Measurements from ENCODE around the gene TTC7B.

TTC7B gene

DNA sequence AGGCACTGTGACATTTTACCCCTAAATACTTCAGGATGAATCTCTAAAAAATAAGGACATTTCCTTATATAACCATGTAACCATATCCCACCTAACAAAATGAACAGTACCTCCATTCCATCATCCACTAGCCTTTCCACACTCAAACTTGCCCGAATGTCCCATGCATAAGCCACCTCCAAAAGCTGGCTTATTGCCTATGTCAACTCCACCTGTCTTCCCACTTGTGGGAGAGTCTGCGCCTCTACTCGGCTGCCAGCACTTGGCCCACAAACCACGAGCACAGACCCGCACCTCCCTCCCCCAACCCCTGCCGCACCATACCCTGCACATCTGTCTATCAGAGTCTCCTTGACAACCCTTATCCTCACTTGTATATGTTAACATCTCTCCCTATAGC is 253.6 kb downstream of the TTC7B start:
- TF ChIP-seq, protein P1, sequence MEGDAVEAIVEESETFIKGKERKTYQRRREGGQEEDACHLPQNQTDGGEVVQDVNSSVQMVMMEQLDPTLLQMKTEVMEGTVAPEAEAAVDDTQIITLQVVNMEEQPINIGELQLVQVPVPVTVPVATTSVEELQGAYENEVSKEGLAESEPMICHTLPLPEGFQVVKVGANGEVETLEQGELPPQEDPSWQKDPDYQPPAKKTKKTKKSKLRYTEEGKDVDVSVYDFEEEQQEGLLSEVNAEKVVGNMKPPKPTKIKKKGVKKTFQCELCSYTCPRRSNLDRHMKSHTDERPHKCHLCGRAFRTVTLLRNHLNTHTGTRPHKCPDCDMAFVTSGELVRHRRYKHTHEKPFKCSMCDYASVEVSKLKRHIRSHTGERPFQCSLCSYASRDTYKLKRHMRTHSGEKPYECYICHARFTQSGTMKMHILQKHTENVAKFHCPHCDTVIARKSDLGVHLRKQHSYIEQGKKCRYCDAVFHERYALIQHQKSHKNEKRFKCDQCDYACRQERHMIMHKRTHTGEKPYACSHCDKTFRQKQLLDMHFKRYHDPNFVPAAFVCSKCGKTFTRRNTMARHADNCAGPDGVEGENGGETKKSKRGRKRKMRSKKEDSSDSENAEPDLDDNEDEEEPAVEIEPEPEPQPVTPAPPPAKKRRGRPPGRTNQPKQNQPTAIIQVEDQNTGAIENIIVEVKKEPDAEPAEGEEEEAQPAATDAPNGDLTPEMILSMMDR (conservative IDR thresholded peaks at IDR 0.05): no peak
- no peak overlapping the region for H3K27ac ChIP-seq

DNA sequence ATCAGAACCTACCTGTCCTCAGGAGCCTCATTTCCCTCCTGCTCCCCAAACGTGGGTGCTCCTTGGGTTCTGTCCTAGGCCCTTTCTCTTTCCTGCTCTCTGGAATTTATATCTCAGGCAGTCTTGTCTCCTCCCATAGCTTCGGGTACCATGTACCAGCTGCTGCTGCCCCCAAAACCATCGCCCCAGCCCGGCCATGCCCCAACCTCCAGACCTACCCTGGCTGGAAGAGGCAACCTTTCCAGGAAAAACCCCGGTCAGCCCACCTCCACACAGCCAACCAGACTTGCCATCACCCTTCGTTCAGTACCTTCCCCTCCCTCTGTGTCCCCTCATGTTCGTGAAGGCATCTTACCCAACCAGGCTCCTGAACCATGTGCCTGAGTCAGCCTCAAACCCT is 254.3 kb downstream of the TTC7B start:
- TF ChIP-seq, protein P1 (conservative IDR thresholded peaks at IDR 0.05): no peak
- no peak overlapping the region for H3K27ac ChIP-seq

DNA sequence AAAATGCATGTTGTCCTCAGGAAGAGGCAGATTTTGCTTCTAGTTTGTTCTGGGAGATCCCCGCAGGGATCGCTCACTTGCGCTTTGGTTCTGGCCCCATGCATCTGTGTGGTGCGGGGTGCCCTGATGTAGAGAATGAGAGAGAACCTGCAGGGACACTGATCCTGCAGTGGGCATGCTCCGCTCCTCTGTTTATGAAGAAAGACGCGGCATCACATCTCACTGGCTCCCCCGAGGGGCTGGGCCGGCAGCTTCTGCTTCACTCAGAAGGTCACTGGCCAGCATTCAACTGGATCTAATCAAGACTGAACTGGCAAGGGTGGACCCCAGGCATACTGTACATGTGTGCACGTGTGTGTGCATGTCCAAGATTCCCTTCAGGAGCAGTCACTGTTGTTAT is 255.2 kb downstream of the TTC7B start:
- TF ChIP-seq, protein P1 (conservative IDR thresholded peaks at IDR 0.05): no peak
- no peak overlapping the region for H3K27ac ChIP-seq

DNA sequence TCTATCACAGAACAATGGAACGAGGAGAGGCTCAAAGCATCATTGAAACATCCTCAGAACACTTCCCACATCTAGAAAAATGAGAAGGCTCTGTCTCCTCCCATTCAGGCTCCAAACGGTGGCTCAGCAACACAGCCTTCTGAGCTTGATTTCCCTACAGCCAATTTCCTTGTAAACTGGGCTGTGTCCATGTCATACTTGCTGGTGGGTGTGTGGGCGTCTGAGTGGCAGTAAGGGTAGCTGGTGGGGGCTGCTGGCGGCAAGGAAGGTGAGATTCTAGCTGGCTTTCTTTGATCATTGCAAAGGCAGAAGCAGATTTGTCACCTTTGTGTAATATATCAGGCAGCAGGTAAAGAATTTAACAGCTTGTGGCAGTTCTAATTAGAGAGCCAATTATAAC is 255.7 kb downstream of the TTC7B start:
- TF ChIP-seq, protein P1 (conservative IDR thresholded peaks at IDR 0.05): no peak
- no peak overlapping the region for H3K27ac ChIP-seq

DNA sequence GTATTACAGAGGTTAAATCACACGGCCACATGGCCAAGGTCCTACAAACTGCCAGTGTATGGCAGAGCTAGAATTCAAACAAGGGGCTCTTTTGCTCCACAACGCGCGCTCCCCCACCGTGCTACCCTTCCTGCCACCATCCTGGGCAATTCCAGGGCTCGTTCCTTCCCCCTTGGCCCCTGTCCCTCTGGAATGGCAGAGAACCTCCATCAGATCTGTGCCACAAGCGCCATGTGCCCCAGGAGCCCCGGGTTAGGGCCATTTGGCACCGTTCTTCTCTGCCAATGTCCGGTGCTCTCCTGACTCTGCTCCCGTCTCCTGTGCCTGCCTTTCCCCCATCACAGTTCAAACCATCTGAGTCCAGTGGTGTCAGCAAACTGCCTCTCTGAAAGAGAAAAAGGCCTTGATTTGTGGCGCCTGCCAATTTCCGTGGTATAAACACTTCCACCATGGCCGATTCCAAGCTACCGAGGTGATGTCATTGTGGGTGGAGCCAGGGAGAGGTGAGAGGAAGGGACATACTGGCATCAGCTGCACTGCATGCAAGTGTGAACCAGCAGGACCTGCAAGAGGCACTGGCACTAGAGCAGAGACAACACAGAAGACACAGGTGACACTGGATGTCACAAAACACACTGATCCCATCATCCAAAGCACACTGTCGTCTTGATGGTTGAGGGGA is 256.3 kb downstream of the TTC7B start:
- H3K27ac ChIP-seq: no peak overlapping the region
- TF ChIP-seq, protein P1 (conservative IDR thresholded peaks at IDR 0.05): no peak

DNA sequence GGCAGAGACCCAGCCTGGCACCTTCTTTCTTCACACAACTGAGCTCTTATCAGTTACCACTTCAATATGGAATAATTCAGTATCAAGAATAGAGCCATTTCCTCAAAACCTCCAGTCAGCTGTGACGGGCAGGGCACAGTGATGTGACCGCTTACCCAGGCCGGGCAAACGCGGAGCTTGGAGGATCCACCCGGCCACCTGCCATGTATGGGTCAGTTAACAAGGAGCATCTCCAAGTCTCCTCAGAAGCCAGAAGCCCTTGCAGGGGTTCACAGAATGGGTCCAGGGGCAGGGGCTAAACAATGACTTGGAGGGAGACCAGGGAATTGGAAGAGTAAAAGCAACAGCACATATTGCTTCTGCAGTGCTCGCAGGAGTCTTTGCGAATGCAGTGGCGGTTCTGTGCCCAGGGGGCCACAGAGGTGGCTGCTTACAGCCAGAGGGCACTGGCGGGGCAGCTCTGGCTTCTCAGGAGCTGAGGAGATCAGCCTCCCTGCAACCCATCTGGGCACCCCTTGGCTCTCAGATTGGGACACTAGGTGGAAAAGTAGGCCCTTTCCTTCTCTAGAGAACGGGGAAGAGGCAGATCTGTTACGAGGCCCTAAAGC is 257.1 kb downstream of the TTC7B start:
- H3K27ac ChIP-seq: no peak overlapping the region
- TF ChIP-seq, protein P1 (conservative IDR thresholded peaks at IDR 0.05): no peak

DNA sequence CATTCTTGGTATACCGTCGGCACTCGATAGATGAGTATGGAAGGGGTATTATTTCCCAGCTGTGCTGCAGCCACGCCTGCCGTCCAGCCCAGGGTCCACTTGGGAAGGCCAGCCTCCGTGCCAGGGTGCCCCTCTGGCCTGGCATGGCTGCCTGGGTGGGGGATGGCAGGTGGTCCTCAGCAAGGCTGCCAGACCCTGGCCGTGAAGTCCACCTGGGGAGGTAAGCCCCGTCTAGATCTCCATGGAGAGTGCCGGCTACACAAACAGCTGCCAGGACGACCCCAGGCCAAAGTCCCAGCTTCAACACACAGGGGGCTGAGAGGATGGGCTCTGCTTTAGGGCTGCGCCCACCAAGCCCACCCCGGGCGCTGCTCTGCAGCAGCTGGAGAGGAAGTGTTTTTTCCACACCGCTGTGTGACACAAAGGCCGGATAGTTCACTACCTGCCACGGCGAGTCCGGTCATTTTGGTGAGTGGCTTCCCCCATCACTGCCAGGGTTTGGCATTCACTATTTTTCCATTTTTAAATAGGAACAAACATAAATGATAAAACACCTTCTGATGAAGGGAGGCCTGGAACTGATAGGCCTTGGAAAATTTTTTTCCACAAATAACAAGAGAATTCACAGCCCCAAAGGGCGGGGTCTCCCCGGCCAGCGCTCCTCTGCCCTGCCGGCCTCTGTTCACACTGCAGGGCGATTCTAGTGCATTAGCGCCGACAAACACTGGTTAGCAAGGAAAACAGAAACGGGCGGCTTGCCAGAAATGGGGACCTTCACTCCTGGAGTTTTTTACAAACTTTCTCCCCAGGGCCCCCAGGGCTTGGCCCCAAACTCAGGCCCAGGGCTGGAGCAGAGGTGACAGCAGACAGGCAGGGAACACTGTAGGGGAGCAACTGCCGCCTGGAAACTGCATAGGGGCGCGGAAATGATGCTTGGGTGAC is 257.9 kb downstream of the TTC7B start:
- H3K27ac ChIP-seq: no peak overlapping the region
- TF ChIP-seq, protein P1 (conservative IDR thresholded peaks at IDR 0.05): no peak
